Urinary bladder (tissue), 4 donors: ENCODE data around the gene HOXB3. TPM values are rescaled to one million over a fixed set of nuclear protein-coding genes. Genes with fewer than 3 reads are reported as not detected.
A peak's percentile ranks its signal among the peaks of the same experiment; 100 is the strongest.

Source experiments
- DNase-seq: peaks from one replicate; pipeline ENCODE4 v3.0.0-alpha.2; 2015; ENCODE audit errors: extremely low spot score
- H3K27ac ChIP-seq: one replicate; pipeline ENCODE4 v1.5.1; 2013; ENCODE audit warnings: low read depth, mild to moderate bottlenecking, moderate library complexity
- H3K36me3 ChIP-seq: one replicate; pipeline ENCODE4 v1.6.1; 2013; ENCODE audit warnings: mild to moderate bottlenecking, moderate library complexity; ENCODE audit not compliant: insufficient read depth
- H3K4me1 ChIP-seq: one replicate; pipeline ENCODE4 v1.6.1; 2013; ENCODE audit warnings: mild to moderate bottlenecking, moderate library complexity; ENCODE audit not compliant: insufficient read depth
- H3K4me3 ChIP-seq: one replicate; pipeline ENCODE4 v1.5.1; 2013; ENCODE audit warnings: low read depth, low read length
- WGBS: extraction: QIAGEN DNeasy Blood & Tissue Kit; methylation state at CpG from one replicate; pipeline ENCODE4 v1.1.7; 2013; 5-methylcytosine and 5-hydroxymethylcytosine counted together
- polyA plus RNA-seq: library from polyadenylated mRNA; stranded (reverse); fragments of 200-250 nt; gene quantifications from one replicate; pipeline ENCODE4 v1.2.3, GENCODE V29; 2013
- total RNA-seq: library from RNA; depleted of rRNA; stranded (reverse); fragments of >200 nt; gene quantifications from one replicate; pipeline ENCODE4 v1.2.3, GENCODE V29; 2014
- donor health status: healthy with polysubstance abuse.
- donor health status: healthy.

The HOXB3 gene
- total and polyA plus RNA-seq, 2 donors: 6.1 to 10.8 TPM

- WGBS: 31% methylated on average over 5 of the region's 5 CpGs
- Histone ChIP-seq H3K36me3 (no peaks in the 10 kb centered on the region), H3K4me1 (no peaks in the 10 kb centered on the region), H3K27ac (no peak overlapping the region), H3K4me3 (no peak overlapping the region)
- DNase-seq: no peak
These were observed 39.3 kb upstream of the HOXB3 start for GRCh38 chr17:48629411-48629759.

- no peak for DNase-seq
- H3K4me1 ChIP-seq: no peaks in the 10 kb centered on the region
- WGBS: 26% methylated on average over 5 of the region's 5 CpGs
- no peak overlapping the region for H3K4me3 ChIP-seq
- no peak overlapping the region for H3K27ac ChIP-seq
- no peaks in the 10 kb centered on the region for H3K36me3 ChIP-seq
These were observed 38.8 kb upstream of the HOXB3 start for GRCh38 chr17:48628649-48629410.

- no peaks in the 10 kb centered on the region for H3K4me1 ChIP-seq
- WGBS: 23% methylated on average over 27 of the region's 27 CpGs
- DNase-seq: no peak
- H3K27ac ChIP-seq: no peak overlapping the region
- no peaks in the 10 kb centered on the region for H3K36me3 ChIP-seq
- H3K4me3 ChIP-seq: no peak overlapping the region
These were observed 37.8 kb upstream of the HOXB3 start for GRCh38 chr17:48627623-48628521.

- WGBS: 19% methylated on average over 5 of the region's 5 CpGs
- Histone ChIP-seq H3K4me3 (no peak overlapping the region), H3K27ac (no peak overlapping the region), H3K36me3 (no peaks in the 10 kb centered on the region), H3K4me1 (no peaks in the 10 kb centered on the region)
- DNase-seq: no peak
These were observed 37.1 kb upstream of the HOXB3 start for GRCh38 chr17:48627118-48627597.

- H3K36me3 ChIP-seq: no peaks in the 10 kb centered on the region
- H3K4me3 ChIP-seq: peak within 1 kb of the TSS; percentile 33
- no peaks in the 10 kb centered on the region for H3K4me1 ChIP-seq
- no peak within 1 kb of the TSS for H3K27ac ChIP-seq
- DNase-seq: no peak
- WGBS: 1% methylated on average over 50 of the region's 50 CpGs
These were observed 36.4 kb upstream of the HOXB3 start, which contains the start of gene HOXB9 for GRCh38 chr17:48626245-48627117. Gene HOXB9 (minus strand): TSS chr17:48626358. CDS start chr17:48626269, 89 bp downstream.

GRCh38 chr17:48625495-48626244, 35.6 kb upstream of the HOXB3 start:
- 1% methylated on average over 69 of the region's 69 CpGs for WGBS
- peak overlapping the region; percentile 33 for H3K4me3 ChIP-seq
- H3K4me1 ChIP-seq: no peaks in the 10 kb centered on the region
- no peak for DNase-seq
- H3K27ac ChIP-seq: no peak overlapping the region
- H3K36me3 ChIP-seq: no peaks in the 10 kb centered on the region

GRCh38 chr17:48624544-48625494, 34.8 kb upstream of the HOXB3 start:
- 1% methylated on average over 66 of the region's 66 CpGs for WGBS
- no peaks in the 10 kb centered on the region for H3K4me1 ChIP-seq
- H3K27ac ChIP-seq: no peak overlapping the region
- DNase-seq: no peak
- peak overlapping the region; percentile 33 for H3K4me3 ChIP-seq
- H3K36me3 ChIP-seq: no peaks in the 10 kb centered on the region

GRCh38 chr17:48624118-48624517, 34.1 kb upstream of the HOXB3 start:
- no peak overlapping the region for H3K4me3 ChIP-seq
- 31% methylated on average over 5 of the region's 5 CpGs for whole genome bisulfite sequencing
- no peaks in the 10 kb centered on the region for H3K4me1 ChIP-seq
- H3K27ac ChIP-seq: no peak overlapping the region
- H3K36me3 ChIP-seq: no peaks in the 10 kb centered on the region
- no peak for DNase-seq

- no peak for DNase-seq
- WGBS: 26% methylated on average over 4 of the region's 4 CpGs
These were observed 33.5 kb upstream of the HOXB3 start for GRCh38 chr17:48623583-48623982.

GRCh38 chr17:48622857-48623256, 32.8 kb upstream of the HOXB3 start:
- Histone ChIP-seq H3K27ac (no peak overlapping the region), H3K4me3 (no peak overlapping the region), H3K4me1 (no peaks in the 10 kb centered on the region), H3K36me3 (no peaks in the 10 kb centered on the region)
- 33% methylated on average over 11 of the region's 11 CpGs for WGBS
- no peak for DNase-seq

More at GRCh38 chr17:48623583-48623982, 33.5 kb upstream of the HOXB3 start:
- H3K27ac ChIP-seq: no peak overlapping the region
- H3K36me3 ChIP-seq: no peaks in the 10 kb centered on the region
- no peaks in the 10 kb centered on the region for H3K4me1 ChIP-seq
- no peak overlapping the region for H3K4me3 ChIP-seq

GRCh38 chr17:48621410-48622392, 31.7 kb upstream of the HOXB3 start:
- Histone ChIP-seq H3K4me3 (no peak overlapping the region), H3K4me1 (no peaks in the 10 kb centered on the region), H3K27ac (no peak overlapping the region), H3K36me3 (no peaks in the 10 kb centered on the region)
- no peak for DNase-seq
- 28% methylated on average over 41 of the region's 41 CpGs for WGBS
